SK-N-SH treated with all-trans-retinoic acid at 6 μM for 48 hours (cell line): ENCODE data around the gene C1QTNF9.

Source experiments
- ATAC-seq: fragments of 200-7000 bp; cut with Tn5 transposase; 3 replicates; pipeline ENCODE4 v1.9.1; 2020; ENCODE audit warnings: mild to moderate bottlenecking, moderate library complexity
- BACH2 ChIP-seq: fragments of 250-450 bp; sonication (Bioruptor Pico); IDR thresholded peaks from 2 replicates; pipeline ENCODE4 v1.9.0; 2021; ENCODE audit warnings: mild to moderate bottlenecking, borderline replicate concordance
- CSDC2 ChIP-seq: fragments of 250-450 bp; sonication (Bioruptor Pico); IDR thresholded peaks from 2 replicates; pipeline ENCODE4 v1.5.0; 2020; ENCODE audit warnings: mild to moderate bottlenecking, moderate library complexity
- ESRRG ChIP-seq: fragments of 250-450 bp; sonication (Bioruptor Pico); IDR thresholded peaks from 2 replicates; pipeline ENCODE4 v1.6.1; 2021; ENCODE audit warnings: mild to moderate bottlenecking
- GLIS3 ChIP-seq: fragments of 250-450 bp; sonication (Bioruptor Pico); IDR thresholded peaks from 2 replicates; pipeline ENCODE4 v1.5.0; 2020; ENCODE audit warnings: mild to moderate bottlenecking, moderate library complexity
- ISL1 ChIP-seq: fragments of 250-450 bp; sonication (Bioruptor Pico); IDR thresholded peaks from 2 replicates; pipeline ENCODE4 v2.1.2; 2022; ENCODE audit warnings: mild to moderate bottlenecking, moderate library complexity
- OSR1 ChIP-seq: fragments of 250-450 bp; sonication (Bioruptor Pico); IDR thresholded peaks from 2 replicates; pipeline ENCODE4 v1.8.0; 2022; ENCODE audit warnings: moderate library complexity, mild to moderate bottlenecking, inconsistent platforms
- PPARA ChIP-seq: fragments of 250-450 bp; sonication (Bioruptor Pico); IDR thresholded peaks from 2 replicates; pipeline ENCODE4 v1.5.0; 2020; ENCODE audit warnings: mild to moderate bottlenecking, borderline replicate concordance
- SNAI2 ChIP-seq: fragments of 250-450 bp; sonication (Bioruptor Pico); IDR thresholded peaks from 2 replicates; pipeline ENCODE4 v1.5.0; 2020; ENCODE audit warnings: mild to moderate bottlenecking, moderate library complexity
- TOX ChIP-seq: fragments of 250-450 bp; sonication (Bioruptor Pico); IDR thresholded peaks from 2 replicates; pipeline ENCODE4 v1.8.0; 2021; ENCODE audit warnings: mild to moderate bottlenecking, moderate library complexity, borderline replicate concordance
- ZC3H10 ChIP-seq: fragments of 250-450 bp; sonication (Bioruptor Pico); IDR thresholded peaks from 2 replicates; pipeline ENCODE4 v1.5.1; 2021; ENCODE audit warnings: mild to moderate bottlenecking, moderate library complexity
- ZFP30 ChIP-seq: fragments of 450-650 bp; formaldehyde crosslinking; IDR thresholded peaks from 2 replicates; pipeline ENCODE4 v1.5.0; 2022; ENCODE audit warnings: mild to moderate bottlenecking, moderate library complexity
- ZNF70 ChIP-seq: fragments of 450-650 bp; formaldehyde crosslinking; IDR thresholded peaks from 2 replicates; pipeline ENCODE4 v1.5.0; 2020; ENCODE audit warnings: mild to moderate bottlenecking, moderate library complexity
- ZNF8 ChIP-seq: fragments of 450-650 bp; formaldehyde crosslinking; IDR thresholded peaks from 2 replicates; pipeline ENCODE4 v1.5.0; 2020; ENCODE audit warnings: mild to moderate bottlenecking, moderate library complexity
- TF ChIP-seq, protein P1 (sequence below): fragments of 250-450 bp; sonication (Bioruptor Pico); IDR thresholded peaks from 2 replicates; pipeline ENCODE4 v1.5.0; 2020; ENCODE audit warnings: mild to moderate bottlenecking, moderate library complexity
- TF ChIP-seq, protein P2 (sequence below): fragments of 250-450 bp; sonication (Bioruptor Pico); IDR thresholded peaks from 2 replicates; pipeline ENCODE4 v1.8.0; 2020; ENCODE audit warnings: mild to moderate bottlenecking, moderate library complexity, borderline replicate concordance
- TF ChIP-seq, protein P3 (sequence below): fragments of 250-450 bp; sonication (Bioruptor Pico); IDR thresholded peaks from 2 replicates; pipeline ENCODE4 v1.5.1; 2021; ENCODE audit warnings: mild to moderate bottlenecking, moderate library complexity
- TF ChIP-seq, protein P4 (sequence below): fragments of 250-450 bp; sonication (Bioruptor Pico); IDR thresholded peaks from 2 replicates; pipeline ENCODE4 v1.5.1; 2020; ENCODE audit warnings: low read depth, mild to moderate bottlenecking, moderate library complexity
- TF ChIP-seq, protein P5 (sequence below): fragments of 250-450 bp; sonication (Bioruptor Pico); IDR thresholded peaks from 2 replicates; pipeline ENCODE4 v1.8.0; 2021; ENCODE audit warnings: low read depth, mild to moderate bottlenecking, moderate library complexity, borderline replicate concordance

C1QTNF9 gene

DNA sequence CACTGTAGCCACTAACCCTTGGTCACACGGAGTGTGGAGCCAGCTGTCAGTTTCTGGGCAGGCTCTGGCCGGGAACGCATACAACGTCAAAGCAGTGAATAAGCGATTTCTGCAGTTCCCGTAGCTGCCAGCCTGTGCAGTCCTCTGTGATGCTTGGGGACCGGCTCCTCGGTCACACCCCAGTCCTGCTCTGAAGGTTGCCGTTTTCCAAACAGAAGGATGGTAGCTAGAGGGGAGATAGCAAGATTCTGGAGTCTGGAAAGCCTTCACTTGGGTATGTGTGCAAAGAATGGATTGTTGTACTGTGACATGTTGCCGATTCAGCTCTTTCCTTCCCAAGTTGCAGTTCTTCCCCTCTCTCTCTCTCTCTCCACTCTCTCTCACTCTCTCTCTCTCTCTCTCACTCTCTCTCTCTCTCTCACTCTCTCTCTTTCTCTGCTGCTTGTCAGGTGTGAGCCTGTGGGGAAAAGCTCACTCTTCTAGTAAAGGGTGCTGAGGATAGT is 38.7 kb upstream of the C1QTNF9 start:
- TF ChIP-seq SNAI2 (no peak), GLIS3 (CRISPR knock-in tag) (no peak), ZNF8 (CRISPR knock-in tag) (no peak), OSR1 (CRISPR knock-in tag) (no peak), PPARA (CRISPR knock-in tag) (no peak), CSDC2 (CRISPR knock-in tag) (no peak), BACH2 (CRISPR knock-in tag) (no peak)
- TF ChIP-seq, protein P1, sequence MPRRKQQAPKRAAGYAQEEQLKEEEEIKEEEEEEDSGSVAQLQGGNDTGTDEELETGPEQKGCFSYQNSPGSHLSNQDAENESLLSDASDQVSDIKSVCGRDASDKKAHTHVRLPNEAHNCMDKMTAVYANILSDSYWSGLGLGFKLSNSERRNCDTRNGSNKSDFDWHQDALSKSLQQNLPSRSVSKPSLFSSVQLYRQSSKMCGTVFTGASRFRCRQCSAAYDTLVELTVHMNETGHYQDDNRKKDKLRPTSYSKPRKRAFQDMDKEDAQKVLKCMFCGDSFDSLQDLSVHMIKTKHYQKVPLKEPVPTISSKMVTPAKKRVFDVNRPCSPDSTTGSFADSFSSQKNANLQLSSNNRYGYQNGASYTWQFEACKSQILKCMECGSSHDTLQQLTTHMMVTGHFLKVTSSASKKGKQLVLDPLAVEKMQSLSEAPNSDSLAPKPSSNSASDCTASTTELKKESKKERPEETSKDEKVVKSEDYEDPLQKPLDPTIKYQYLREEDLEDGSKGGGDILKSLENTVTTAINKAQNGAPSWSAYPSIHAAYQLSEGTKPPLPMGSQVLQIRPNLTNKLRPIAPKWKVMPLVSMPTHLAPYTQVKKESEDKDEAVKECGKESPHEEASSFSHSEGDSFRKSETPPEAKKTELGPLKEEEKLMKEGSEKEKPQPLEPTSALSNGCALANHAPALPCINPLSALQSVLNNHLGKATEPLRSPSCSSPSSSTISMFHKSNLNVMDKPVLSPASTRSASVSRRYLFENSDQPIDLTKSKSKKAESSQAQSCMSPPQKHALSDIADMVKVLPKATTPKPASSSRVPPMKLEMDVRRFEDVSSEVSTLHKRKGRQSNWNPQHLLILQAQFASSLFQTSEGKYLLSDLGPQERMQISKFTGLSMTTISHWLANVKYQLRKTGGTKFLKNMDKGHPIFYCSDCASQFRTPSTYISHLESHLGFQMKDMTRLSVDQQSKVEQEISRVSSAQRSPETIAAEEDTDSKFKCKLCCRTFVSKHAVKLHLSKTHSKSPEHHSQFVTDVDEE: no peak
- ATAC-seq: peak; percentile 73

DNA sequence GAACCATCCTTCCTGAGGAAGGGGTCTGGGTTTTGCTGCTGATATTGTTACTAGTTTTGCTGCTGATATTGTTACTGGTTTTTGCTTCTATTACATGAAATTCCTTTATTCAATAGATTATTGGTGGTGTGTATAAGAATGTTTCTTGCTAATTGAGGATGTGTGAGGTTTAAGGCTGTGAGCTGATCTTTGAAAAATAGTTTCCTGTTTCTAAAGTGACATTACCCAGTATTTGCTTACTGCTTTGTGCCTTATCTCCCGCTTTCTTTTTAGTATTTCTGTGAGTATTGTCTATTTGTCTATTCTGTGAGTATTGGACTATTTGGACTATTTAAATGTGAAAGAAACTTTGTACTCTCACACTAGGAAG is 38.2 kb upstream of the C1QTNF9 start:
- no peak; the same call in 1 of the 3 replicates for ATAC-seq
- TF ChIP-seq PPARA (CRISPR knock-in tag): no peak
- TF ChIP-seq, protein P1: no peak
- TF ChIP-seq ZC3H10 (CRISPR knock-in tag): no peak
- TF ChIP-seq, protein P2, sequence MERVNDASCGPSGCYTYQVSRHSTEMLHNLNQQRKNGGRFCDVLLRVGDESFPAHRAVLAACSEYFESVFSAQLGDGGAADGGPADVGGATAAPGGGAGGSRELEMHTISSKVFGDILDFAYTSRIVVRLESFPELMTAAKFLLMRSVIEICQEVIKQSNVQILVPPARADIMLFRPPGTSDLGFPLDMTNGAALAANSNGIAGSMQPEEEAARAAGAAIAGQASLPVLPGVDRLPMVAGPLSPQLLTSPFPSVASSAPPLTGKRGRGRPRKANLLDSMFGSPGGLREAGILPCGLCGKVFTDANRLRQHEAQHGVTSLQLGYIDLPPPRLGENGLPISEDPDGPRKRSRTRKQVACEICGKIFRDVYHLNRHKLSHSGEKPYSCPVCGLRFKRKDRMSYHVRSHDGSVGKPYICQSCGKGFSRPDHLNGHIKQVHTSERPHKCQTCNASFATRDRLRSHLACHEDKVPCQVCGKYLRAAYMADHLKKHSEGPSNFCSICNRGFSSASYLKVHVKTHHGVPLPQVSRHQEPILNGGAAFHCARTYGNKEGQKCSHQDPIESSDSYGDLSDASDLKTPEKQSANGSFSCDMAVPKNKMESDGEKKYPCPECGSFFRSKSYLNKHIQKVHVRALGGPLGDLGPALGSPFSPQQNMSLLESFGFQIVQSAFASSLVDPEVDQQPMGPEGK (CRISPR knock-in tag): no peak
- TF ChIP-seq OSR1 (CRISPR knock-in tag): no peak
- TF ChIP-seq GLIS3 (CRISPR knock-in tag): no peak
- no peak for TF ChIP-seq TOX
- TF ChIP-seq, protein P3, sequence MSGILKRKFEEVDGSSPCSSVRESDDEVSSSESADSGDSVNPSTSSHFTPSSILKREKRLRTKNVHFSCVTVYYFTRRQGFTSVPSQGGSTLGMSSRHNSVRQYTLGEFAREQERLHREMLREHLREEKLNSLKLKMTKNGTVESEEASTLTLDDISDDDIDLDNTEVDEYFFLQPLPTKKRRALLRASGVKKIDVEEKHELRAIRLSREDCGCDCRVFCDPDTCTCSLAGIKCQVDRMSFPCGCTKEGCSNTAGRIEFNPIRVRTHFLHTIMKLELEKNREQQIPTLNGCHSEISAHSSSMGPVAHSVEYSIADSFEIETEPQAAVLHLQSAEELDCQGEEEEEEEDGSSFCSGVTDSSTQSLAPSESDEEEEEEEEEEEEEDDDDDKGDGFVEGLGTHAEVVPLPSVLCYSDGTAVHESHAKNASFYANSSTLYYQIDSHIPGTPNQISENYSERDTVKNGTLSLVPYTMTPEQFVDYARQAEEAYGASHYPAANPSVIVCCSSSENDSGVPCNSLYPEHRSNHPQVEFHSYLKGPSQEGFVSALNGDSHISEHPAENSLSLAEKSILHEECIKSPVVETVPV (CRISPR knock-in tag): no peak
- no peak for TF ChIP-seq ZNF8 (CRISPR knock-in tag)
- no peak for TF ChIP-seq ZFP30 (CRISPR knock-in tag)
- TF ChIP-seq, protein P4, sequence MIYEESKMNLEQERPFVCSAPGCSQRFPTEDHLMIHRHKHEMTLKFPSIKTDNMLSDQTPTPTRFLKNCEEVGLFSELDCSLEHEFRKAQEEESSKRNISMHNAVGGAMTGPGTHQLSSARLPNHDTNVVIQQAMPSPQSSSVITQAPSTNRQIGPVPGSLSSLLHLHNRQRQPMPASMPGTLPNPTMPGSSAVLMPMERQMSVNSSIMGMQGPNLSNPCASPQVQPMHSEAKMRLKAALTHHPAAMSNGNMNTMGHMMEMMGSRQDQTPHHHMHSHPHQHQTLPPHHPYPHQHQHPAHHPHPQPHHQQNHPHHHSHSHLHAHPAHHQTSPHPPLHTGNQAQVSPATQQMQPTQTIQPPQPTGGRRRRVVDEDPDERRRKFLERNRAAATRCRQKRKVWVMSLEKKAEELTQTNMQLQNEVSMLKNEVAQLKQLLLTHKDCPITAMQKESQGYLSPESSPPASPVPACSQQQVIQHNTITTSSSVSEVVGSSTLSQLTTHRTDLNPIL (CRISPR knock-in tag): no peak
- TF ChIP-seq SNAI2: no peak
- no peak for TF ChIP-seq ISL1 (CRISPR knock-in tag)
- TF ChIP-seq ZNF70: no peak

DNA sequence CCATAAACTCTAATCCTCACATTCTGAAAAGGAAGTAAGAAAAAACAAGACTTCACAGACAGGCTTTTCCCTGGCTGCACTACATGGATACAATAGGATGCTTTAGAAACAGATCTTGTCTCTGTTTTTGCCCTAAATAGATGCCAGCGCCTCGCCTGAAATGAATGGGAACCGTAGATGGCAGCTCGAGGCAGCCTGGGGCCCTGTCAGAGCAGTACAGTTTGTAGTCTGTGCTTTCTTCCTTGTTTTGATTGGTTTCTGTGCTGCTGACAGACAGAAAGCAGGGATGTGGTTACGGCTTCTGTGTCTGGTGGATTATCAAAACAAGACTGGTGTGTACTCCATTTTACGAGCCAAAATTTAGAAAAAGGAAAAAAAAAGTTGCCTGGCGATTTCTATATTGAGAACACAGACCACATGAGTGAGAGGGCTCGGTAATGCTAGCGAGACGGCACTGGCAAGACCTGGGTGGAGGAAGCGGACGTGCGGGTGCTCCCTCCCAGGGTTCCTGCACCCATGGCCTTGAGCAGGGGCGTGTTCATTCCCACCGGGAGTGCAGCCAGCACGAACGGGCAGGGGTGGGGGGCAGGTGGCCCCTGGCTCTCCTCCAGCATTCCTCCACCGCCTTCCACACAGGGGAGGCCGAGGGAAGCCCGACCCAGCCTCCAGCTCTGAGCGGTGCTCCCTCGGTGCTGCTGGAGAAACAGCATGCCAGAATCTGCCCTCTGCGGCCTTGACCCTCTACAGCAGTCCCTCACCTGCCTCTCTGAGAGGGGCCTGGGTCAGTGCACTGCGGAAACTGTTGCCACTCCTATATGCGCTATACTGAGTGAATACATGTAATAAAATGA is 37.6 kb upstream of the C1QTNF9 start:
- TF ChIP-seq PPARA (CRISPR knock-in tag): no peak
- TF ChIP-seq ESRRG (CRISPR knock-in tag): no peak
- no peak for TF ChIP-seq TOX
- no peak for TF ChIP-seq SNAI2
- TF ChIP-seq, protein P5, sequence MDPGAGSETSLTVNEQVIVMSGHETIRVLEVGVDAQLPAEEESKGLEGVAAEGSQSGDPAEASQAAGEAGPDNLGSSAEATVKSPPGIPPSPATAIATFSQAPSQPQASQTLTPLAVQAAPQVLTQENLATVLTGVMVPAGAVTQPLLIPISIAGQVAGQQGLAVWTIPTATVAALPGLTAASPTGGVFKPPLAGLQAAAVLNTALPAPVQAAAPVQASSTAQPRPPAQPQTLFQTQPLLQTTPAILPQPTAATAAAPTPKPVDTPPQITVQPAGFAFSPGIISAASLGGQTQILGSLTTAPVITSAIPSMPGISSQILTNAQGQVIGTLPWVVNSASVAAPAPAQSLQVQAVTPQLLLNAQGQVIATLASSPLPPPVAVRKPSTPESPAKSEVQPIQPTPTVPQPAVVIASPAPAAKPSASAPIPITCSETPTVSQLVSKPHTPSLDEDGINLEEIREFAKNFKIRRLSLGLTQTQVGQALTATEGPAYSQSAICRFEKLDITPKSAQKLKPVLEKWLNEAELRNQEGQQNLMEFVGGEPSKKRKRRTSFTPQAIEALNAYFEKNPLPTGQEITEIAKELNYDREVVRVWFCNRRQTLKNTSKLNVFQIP (CRISPR knock-in tag): no peak
- no peak for TF ChIP-seq ZNF8 (CRISPR knock-in tag)
- TF ChIP-seq ZFP30 (CRISPR knock-in tag): no peak
- no peak for TF ChIP-seq GLIS3 (CRISPR knock-in tag)
- ATAC-seq: peak; percentile 95
